H1 (cell line): ENCODE results near the gene DOCK1. TPM values are rescaled to one million over a fixed set of nuclear protein-coding genes. Genes with fewer than 3 reads are reported as not detected.

Experiments used
- ASH2L ChIP-seq: fragments of 200-600, 300-600 bp; sonication (generic); IDR thresholded peaks from one replicate; pipeline ENCODE4 v1.7.1; 2017; ENCODE audit warnings: low read length
- RFX5 ChIP-seq: IDR thresholded peaks from 2 replicates; pipeline ENCODE4 v1.6.1; 2011; ENCODE audit warnings: low read depth, low read length, improper control_type of control experiment, borderline replicate concordance
- polyA plus RNA-seq, 7 experiments: library from polyadenylated mRNA; depleted of rRNA in 3 of 7; stranded (reverse) in 5 of 7; unstranded in 2 of 7; fragments of >200 nt in 5 of 7; fragments of 200-250 nt in 2 of 7; gene quantifications; 1 replicate in 5 of 7; 2 replicates in 1 of 7; 4 replicates in 1 of 7; pipeline versions ENCODE4 v1.2.1 to v1.2.3, GENCODE V29; 2011 to 2013; ENCODE audit warnings: missing spikeins in 2 of 7, mixed read lengths in 2 of 7
- total RNA-seq: library from RNA; stranded (reverse); fragmentation: NEBNext Ultra II Directional; extraction: Animal tissue kit (Norgen Biotek cat#: 25700); gene quantifications from 2 replicates; pipeline ENCODE4 v1.2.1, GENCODE V29; 2021

The DOCK1 gene
- total and polyA plus RNA-seq, 2 of the 8 experiments (the other 6 are each of a cell fraction or from before 2014, with no cell fraction given), result 11.6 to 53.0 TPM

GRCh38 chr10:127314797-127315196 lies 409.6 kb downstream of the DOCK1 start (continued):
- TF ChIP-seq ASH2L, result no peak
- TF ChIP-seq RFX5, result no peak
- TF ChIP-seq, all 59 proteins: peak for 0
